ENCODE measurements around the gene SLC2A5.

DNA sequence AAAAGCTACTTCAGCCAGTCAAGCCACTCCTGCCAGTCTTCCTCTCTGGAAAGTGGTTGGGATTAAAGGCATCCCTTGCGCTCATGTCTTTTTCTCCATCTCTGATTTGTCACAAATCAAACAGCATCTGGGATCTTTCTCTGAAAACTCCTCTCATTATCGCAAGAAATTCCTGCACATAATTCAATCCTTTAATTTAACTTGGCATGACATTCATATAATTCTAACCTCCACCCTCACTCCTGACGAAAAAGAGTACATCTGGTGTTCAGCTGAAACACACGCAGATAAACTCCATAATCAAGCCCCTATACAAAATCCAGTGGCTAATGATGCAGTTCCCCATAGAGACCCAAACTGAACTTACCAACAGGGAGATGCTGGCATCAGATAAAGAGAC is 19.4 kb upstream of the SLC2A5 start:
- TF ChIP-seq, protein P1, sequence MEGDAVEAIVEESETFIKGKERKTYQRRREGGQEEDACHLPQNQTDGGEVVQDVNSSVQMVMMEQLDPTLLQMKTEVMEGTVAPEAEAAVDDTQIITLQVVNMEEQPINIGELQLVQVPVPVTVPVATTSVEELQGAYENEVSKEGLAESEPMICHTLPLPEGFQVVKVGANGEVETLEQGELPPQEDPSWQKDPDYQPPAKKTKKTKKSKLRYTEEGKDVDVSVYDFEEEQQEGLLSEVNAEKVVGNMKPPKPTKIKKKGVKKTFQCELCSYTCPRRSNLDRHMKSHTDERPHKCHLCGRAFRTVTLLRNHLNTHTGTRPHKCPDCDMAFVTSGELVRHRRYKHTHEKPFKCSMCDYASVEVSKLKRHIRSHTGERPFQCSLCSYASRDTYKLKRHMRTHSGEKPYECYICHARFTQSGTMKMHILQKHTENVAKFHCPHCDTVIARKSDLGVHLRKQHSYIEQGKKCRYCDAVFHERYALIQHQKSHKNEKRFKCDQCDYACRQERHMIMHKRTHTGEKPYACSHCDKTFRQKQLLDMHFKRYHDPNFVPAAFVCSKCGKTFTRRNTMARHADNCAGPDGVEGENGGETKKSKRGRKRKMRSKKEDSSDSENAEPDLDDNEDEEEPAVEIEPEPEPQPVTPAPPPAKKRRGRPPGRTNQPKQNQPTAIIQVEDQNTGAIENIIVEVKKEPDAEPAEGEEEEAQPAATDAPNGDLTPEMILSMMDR (IDR thresholded peaks at IDR 0.05; ENCODE audit: low read depth, low read length) = no peak
- TF ChIP-seq EZH2phosphoT487 (IDR thresholded peaks at IDR 0.05; ENCODE audit: low read depth) = no peak

All from OCI-LY3 (cell line).